ENCODE results near the gene DOCK10. TPM values are rescaled to one million over a fixed set of nuclear protein-coding genes. Genes with fewer than 3 reads are reported as not detected.

The DOCK10 gene
- total RNA-seq, 2 experiments from 2014 or later, result 191 to 198 TPM

DNA sequence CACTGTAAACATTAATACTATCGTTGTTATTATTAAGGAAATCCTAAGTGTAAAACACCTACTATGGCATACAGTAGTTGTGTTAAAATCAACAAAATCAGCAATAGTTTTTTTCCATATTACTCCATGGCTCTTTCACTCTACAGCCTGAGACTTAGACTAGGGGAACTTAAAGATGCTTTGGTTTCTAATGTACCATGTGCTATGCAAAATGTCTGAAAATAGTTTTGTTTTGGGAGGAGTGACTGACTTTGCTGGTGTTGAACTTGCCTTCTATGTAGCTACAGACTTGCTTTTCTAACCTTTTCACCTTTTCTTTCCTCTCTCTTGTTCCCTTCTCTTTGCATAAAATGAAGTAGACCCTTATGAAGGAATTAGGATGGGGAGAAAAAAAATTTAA is 167.1 kb downstream of the DOCK10 start:
- ATAC-seq, result no peak
- H3K36me3 Mint-ChIP-seq (ENCODE audit: low read depth), result peaks cover 91% of the 10 kb centered on the region
- CTCF ChIA-PET, result interaction anchor here (0.9 kb wide), 1 partner anchor 8 kb away, joined by 3 read pairs; no protein-coding TSS in a partner anchor

DNA sequence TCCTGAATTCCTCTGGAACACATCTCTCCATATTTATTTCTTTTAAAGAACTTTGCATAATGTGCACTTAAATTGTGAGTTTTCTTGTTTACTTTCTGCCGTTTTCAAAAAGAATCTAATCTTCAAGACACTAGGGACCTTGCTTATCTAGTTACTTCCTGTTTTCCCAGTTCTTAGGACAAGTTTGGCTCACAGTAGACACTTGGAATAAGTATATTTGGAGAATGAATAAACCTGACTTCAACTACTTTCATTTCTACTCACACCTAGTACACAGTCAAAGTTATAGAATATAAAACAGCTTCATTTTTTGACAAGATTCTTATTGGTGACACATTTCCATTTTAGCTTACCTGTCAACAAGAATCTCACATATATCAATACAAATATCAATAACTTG is 170.5 kb downstream of the DOCK10 start:
- CTCF ChIA-PET, result interaction anchor here (0.9 to 1.4 kb wide), 2 partner anchors 41 to 130 kb away, joined by 3 read pairs; no protein-coding TSS in a partner anchor
- TF ChIP-seq, protein P1, sequence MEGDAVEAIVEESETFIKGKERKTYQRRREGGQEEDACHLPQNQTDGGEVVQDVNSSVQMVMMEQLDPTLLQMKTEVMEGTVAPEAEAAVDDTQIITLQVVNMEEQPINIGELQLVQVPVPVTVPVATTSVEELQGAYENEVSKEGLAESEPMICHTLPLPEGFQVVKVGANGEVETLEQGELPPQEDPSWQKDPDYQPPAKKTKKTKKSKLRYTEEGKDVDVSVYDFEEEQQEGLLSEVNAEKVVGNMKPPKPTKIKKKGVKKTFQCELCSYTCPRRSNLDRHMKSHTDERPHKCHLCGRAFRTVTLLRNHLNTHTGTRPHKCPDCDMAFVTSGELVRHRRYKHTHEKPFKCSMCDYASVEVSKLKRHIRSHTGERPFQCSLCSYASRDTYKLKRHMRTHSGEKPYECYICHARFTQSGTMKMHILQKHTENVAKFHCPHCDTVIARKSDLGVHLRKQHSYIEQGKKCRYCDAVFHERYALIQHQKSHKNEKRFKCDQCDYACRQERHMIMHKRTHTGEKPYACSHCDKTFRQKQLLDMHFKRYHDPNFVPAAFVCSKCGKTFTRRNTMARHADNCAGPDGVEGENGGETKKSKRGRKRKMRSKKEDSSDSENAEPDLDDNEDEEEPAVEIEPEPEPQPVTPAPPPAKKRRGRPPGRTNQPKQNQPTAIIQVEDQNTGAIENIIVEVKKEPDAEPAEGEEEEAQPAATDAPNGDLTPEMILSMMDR (IDR thresholded peaks at IDR 0.05), result no peak
- intact Hi-C loops (cut with micrococcal nuclease), result no loop called here
- Mint-ChIP-seq H3K36me3 (ENCODE audit: low read depth) (peaks cover 85% of the 10 kb centered on the region), H3K27ac (peak overlapping the region; percentile 61), H3K4me3 (no peak overlapping the region), H3K9me3 (peaks cover 12% of the 10 kb centered on the region), H3K27me3 (no peaks in the 10 kb centered on the region), H3K4me1 (ENCODE audit: low read depth) (peaks cover 30% of the 10 kb centered on the region)
- DNase-seq (no peak), ATAC-seq (no peak)
- POLR2A ChIA-PET, result no interaction called here

More for the DNA sequence above, 167.1 kb downstream of the DOCK10 start:
- no peak for DNase-seq
- Mint-ChIP-seq H3K4me3 (no peak overlapping the region), H3K9me3 (peaks cover 11% of the 10 kb centered on the region), H3K27ac (peak overlapping the region; percentile 28), H3K27me3 (no peaks in the 10 kb centered on the region), H3K4me1 (ENCODE audit: low read depth) (peaks cover 29% of the 10 kb centered on the region)
- POLR2A ChIA-PET, result no interaction called here
- TF ChIP-seq, protein P1 (IDR thresholded peaks at IDR 0.05), result no peak
- intact Hi-C loops (cut with micrococcal nuclease), result no loop called here

DNA sequence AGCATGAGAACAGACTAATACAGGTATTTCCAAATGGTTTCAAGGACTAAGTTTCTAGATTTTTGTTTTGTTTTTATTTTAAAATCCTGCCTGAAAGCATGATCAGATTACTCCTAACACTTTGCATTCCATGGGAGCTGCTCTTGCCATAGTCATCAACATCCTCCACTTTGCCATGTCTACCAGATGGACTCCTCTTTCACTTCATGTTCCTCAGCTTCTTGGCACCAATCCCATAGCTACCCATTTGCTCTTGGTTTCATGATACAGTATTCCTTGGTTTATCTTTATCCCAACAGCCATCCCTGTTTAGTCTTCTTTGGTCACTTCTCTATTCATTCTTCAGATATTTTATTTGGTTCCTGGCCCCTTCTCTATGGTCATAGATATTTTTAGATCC is 171.9 kb downstream of the DOCK10 start:
- peaks cover 85% of the 10 kb centered on the region for H3K36me3 Mint-ChIP-seq (ENCODE audit: low read depth)
- H3K4me1 Mint-ChIP-seq (ENCODE audit: low read depth), result peaks cover 23% of the 10 kb centered on the region
- no peak for ATAC-seq
- intact Hi-C loops (cut with micrococcal nuclease), result no loop called here
- H3K27me3 Mint-ChIP-seq, result no peaks in the 10 kb centered on the region
- H3K27ac Mint-ChIP-seq, result peak overlapping the region; percentile 43
- DNase-seq, result no peak
- POLR2A ChIA-PET, result no interaction called here
- H3K4me3 Mint-ChIP-seq, result no peak overlapping the region
- peaks cover 12% of the 10 kb centered on the region for H3K9me3 Mint-ChIP-seq
- TF ChIP-seq, protein P1 (IDR thresholded peaks at IDR 0.05), result no peak
- CTCF ChIA-PET, result interaction anchor here (1.2 kb wide), 1 partner anchor 41 kb away, joined by 3 read pairs; no protein-coding TSS in a partner anchor

DNA sequence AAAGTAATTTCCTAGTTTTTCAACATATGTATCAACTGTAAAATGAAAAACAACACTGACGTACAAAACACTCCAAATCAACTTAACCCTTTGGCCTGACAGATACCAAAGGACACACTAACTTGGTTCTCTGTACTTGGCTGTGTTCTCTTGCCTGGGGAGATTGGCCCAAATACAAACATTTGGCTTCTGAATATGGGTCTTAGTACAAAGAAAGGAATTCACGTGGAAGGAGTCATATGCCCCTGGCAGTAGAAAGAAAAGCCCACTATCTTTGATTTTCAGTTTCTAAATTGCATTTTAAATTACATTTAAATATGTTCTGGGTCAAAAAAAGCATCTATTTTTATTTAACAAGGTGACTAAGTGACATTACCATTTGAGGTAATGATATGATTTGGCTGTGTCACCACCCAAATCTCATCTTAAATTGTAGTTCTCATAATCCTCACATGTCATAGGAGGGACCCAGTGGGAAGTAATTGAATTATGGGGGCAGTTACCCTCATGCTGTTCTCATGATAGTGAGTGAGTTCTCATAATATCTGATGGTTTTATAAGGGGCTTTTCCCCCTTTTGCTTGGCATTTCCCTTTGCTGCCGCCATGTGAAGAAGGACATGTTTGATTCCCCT is 172.6 kb downstream of the DOCK10 start:
- Mint-ChIP-seq H3K27ac (peak overlapping the region; percentile 43), H3K36me3 (ENCODE audit: low read depth) (peaks cover 85% of the 10 kb centered on the region), H3K27me3 (no peaks in the 10 kb centered on the region), H3K4me1 (ENCODE audit: low read depth) (peaks cover 23% of the 10 kb centered on the region), H3K4me3 (no peak overlapping the region), H3K9me3 (peaks cover 12% of the 10 kb centered on the region)
- POLR2A ChIA-PET, result no interaction called here
- DNase-seq (no peak), ATAC-seq (no peak)
- intact Hi-C loops (cut with micrococcal nuclease), result no loop called here
- TF ChIP-seq, protein P1 (IDR thresholded peaks at IDR 0.05), result no peak
- CTCF ChIA-PET, result interaction anchor here (1.2 kb wide), 1 partner anchor 41 kb away, joined by 3 read pairs; no protein-coding TSS in a partner anchor

DNA sequence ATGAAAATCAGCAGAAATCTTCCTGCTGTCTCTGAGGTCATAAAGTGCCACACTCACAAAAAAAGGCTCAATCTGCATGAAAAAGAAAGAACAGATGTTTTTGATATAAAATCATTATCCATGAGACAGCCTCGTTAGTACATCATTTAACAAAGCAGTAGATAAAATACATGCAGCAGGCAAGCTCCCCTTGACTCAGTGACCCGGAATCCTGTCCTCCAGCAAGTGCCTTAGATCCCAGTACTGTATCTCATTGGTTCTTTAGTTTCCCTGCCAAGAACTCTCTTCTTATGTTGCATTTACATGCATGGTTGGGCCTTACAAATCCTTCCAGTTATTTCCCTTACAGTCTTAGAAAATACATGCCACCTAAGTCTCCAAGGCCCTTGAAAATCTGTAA is 177.3 kb downstream of the DOCK10 start:
- intact Hi-C loops (cut with micrococcal nuclease), result no loop called here
- H3K36me3 Mint-ChIP-seq (ENCODE audit: low read depth), result peaks cover 58% of the 10 kb centered on the region
- H3K4me1 Mint-ChIP-seq (ENCODE audit: low read depth), result peaks cover 8% of the 10 kb centered on the region
- no peak for DNase-seq
- peak overlapping the region; percentile 55 for H3K27ac Mint-ChIP-seq
- no peak for ATAC-seq
- H3K4me3 Mint-ChIP-seq, result no peak overlapping the region
- CTCF ChIA-PET, result no interaction called here
- POLR2A ChIA-PET, result no interaction called here
- TF ChIP-seq, protein P1 (IDR thresholded peaks at IDR 0.05), result no peak
- H3K27me3 Mint-ChIP-seq, result no peaks in the 10 kb centered on the region
- peaks cover under 1% of the 10 kb centered on the region for H3K9me3 Mint-ChIP-seq

Data from activated CD8-positive, alpha-beta T cell treated with anti-CD3 and anti-CD28 coated beads for 36 hours (primary cell).